GM21528 (cell line): ENCODE measurements around the gene SLC46A2.

ENCODE experiments used
- ATAC-seq: cut with Tn5 transposase; IDR thresholded peaks from one replicate; pipeline ENCODE4 v1.9.1; 2021; ENCODE audit warnings: mild to moderate bottlenecking, moderate library complexity; ENCODE audit not compliant: unreplicated experiment, low FRiP score

The SLC46A2 gene

DNA sequence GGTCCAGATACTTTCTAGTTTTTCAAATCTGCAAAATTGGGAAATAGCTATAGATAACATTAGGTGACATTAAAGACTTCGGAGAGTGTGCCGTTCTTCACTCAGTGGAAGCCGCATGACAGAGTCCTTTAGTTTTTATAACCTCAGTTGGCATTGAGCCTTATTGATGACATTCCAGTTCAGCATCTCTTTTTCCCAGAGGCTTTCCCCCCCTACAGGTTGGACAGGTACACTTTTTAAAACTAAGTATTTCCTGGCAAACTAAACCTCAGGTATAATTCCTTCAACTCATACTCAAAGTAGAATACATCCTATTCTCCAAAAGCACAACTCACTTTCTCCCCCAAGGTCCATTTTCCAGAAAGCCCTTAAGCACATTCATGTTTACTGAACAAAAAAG is 58.7 kb downstream of the SLC46A2 start:
- no peak for ATAC-seq

DNA sequence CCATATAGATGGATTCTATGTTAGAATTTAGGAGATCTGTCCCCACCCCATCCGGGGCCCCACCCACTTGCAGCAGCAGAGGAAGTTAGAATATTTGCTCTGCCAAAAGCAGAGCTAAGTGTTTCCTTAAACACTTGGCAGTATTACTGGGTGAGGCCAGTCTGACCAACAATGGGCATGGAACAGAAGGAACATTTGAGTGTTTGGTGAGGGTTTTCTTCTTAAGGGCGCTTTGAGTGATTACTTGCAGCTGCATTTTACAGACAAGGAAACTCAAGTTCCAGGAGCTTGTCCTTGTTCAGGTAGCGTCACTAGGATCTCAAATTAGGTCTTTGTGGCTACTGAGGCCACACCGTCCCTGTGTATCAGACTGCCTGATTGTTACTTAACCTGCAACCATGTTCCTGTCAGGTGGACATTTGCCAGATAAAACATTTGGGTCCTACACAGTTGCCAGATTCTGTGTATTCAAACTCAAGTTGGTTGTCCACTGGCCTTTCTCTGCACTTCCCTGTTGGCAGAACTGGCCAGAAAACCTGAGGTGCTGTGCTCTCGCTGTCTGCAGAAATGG is 59.3 kb downstream of the SLC46A2 start:
- no peak for ATAC-seq
